H9 (cell line): Measurements from ENCODE around the gene DCAF10. TPM values are rescaled to one million over a fixed set of nuclear protein-coding genes. Genes with fewer than 3 reads are reported as not detected.

Experiments used
- DNase-seq: peaks from one replicate; pipeline ENCODE4 v3.0.0-alpha.2; 2017
- H2AFZ ChIP-seq: one replicate; pipeline ENCODE4 v1.6.1; 2013; ENCODE audit warnings: mild to moderate bottlenecking, low read length, control low read depth, moderate library complexity
- H2AK5ac ChIP-seq: 2 replicates; pipeline ENCODE4 v1.6.1; 2013; ENCODE audit warnings: low read length, control low read depth, mixed read lengths; ENCODE audit not compliant: insufficient read length
- H2BK120ac ChIP-seq: one replicate; pipeline ENCODE4 v1.6.1; 2013; ENCODE audit warnings: low read depth, mild to moderate bottlenecking, low read length, control low read depth, inconsistent platforms; ENCODE audit not compliant: poor library complexity, severe bottlenecking
- H2BK12ac ChIP-seq: 2 replicates; pipeline ENCODE4 v1.6.1; 2013; ENCODE audit warnings: low read length, control low read depth, mixed read lengths, low read depth; ENCODE audit not compliant: insufficient read length
- H2BK15ac ChIP-seq: 2 replicates; pipeline ENCODE4 v1.6.1; 2013; ENCODE audit warnings: low read depth, low read length, control low read depth
- H2BK20ac ChIP-seq: one replicate; pipeline ENCODE4 v1.6.1; 2013; ENCODE audit warnings: low read depth, mild to moderate bottlenecking, low read length, control low read depth, inconsistent platforms; ENCODE audit not compliant: poor library complexity, severe bottlenecking
- H2BK5ac ChIP-seq: 2 replicates; pipeline ENCODE4 v1.6.1; 2013; ENCODE audit warnings: low read length, control low read depth, mixed read lengths; ENCODE audit not compliant: insufficient read length
- H3K14ac ChIP-seq: 2 replicates; pipeline ENCODE4 v1.6.1; 2013; ENCODE audit warnings: low read length, control low read depth; ENCODE audit not compliant: insufficient read depth
- H3K18ac ChIP-seq: 2 replicates; pipeline ENCODE4 v1.6.1; 2013; ENCODE audit warnings: low read depth, mild to moderate bottlenecking, mixed read lengths, low read length, control low read depth; ENCODE audit not compliant: insufficient read length
- H3K23ac ChIP-seq: 2 replicates; pipeline ENCODE4 v1.6.1; 2013; ENCODE audit warnings: low read length, control low read depth, mixed read lengths, low read depth; ENCODE audit not compliant: insufficient read length
- H3K23me2 ChIP-seq: 2 replicates; pipeline ENCODE4 v1.6.1; 2013; ENCODE audit warnings: low read depth, mild to moderate bottlenecking, mixed read lengths, low read length, control low read depth; ENCODE audit not compliant: insufficient read length, poor library complexity, severe bottlenecking
- H3K27ac ChIP-seq: 2 replicates; pipeline ENCODE4 v1.5.1; 2013; ENCODE audit warnings: low read length, control low read depth, mixed read lengths, low read depth; ENCODE audit not compliant: insufficient read length
- H3K27me3 ChIP-seq: 2 replicates; pipeline ENCODE4 v1.6.1; 2013; ENCODE audit warnings: low read length, control low read depth, inconsistent platforms; ENCODE audit not compliant: insufficient read depth
- H3K4ac ChIP-seq: 2 replicates; pipeline ENCODE4 v1.6.1; 2013; ENCODE audit warnings: low read depth, mild to moderate bottlenecking, control low read depth, inconsistent platforms, low read length, moderate library complexity
- H3K4me1 ChIP-seq: 2 replicates; pipeline ENCODE4 v1.6.1; 2013; ENCODE audit warnings: low read length, control low read depth, inconsistent platforms; ENCODE audit not compliant: insufficient read depth
- H3K4me2 ChIP-seq: 2 replicates; pipeline ENCODE4 v1.6.1; 2013; ENCODE audit warnings: low read length, control low read depth, mixed read lengths; ENCODE audit not compliant: insufficient read length, insufficient read depth
- H3K56ac ChIP-seq: 2 replicates; pipeline ENCODE4 v1.6.1; 2013; ENCODE audit warnings: low read depth, mild to moderate bottlenecking, mixed read lengths, low read length, control low read depth; ENCODE audit not compliant: insufficient read length
- H3K79me1 ChIP-seq: 2 replicates; pipeline ENCODE4 v1.6.1; 2013; ENCODE audit warnings: low read depth, mild to moderate bottlenecking, moderate library complexity, low read length, control low read depth, inconsistent platforms; ENCODE audit not compliant: insufficient read depth, poor library complexity, severe bottlenecking
- H3K79me2 ChIP-seq: 2 replicates; pipeline ENCODE4 v1.6.1; 2013; ENCODE audit warnings: low read length, control low read depth, inconsistent platforms; ENCODE audit not compliant: insufficient read depth
- H3K9ac ChIP-seq: 2 replicates; pipeline ENCODE4 v1.6.1; 2013; ENCODE audit warnings: low read length, control low read depth, mixed read lengths; ENCODE audit not compliant: insufficient read length; ENCODE audit errors: extremely low read depth
- H3K9me3 ChIP-seq: one replicate; pipeline ENCODE4 v1.6.1; 2013; ENCODE audit warnings: low read depth, low read length, inconsistent platforms; ENCODE audit not compliant: control insufficient read depth
- H3T11ph ChIP-seq: one replicate; pipeline ENCODE4 v1.6.1; 2013; ENCODE audit warnings: mild to moderate bottlenecking, low read length, control low read depth, inconsistent platforms
- H4K20me1 ChIP-seq: one replicate; pipeline ENCODE4 v1.6.1; 2013; ENCODE audit not compliant: control insufficient read depth, insufficient read length, insufficient read depth
- H4K5ac ChIP-seq: 2 replicates; pipeline ENCODE4 v1.6.1; 2013; ENCODE audit warnings: low read depth, mild to moderate bottlenecking, mixed read lengths, low read length, control low read depth; ENCODE audit not compliant: insufficient read length
- H4K8ac ChIP-seq: replicated peaks from 2 replicates; pipeline ENCODE4 v1.6.1; 2013; ENCODE audit warnings: low read length, control low read depth, mixed read lengths, low read depth; ENCODE audit not compliant: insufficient read length
- H4K91ac ChIP-seq: 2 replicates; pipeline ENCODE4 v1.6.1; 2013; ENCODE audit warnings: low read depth, mild to moderate bottlenecking, moderate library complexity, mixed read lengths, low read length, control low read depth; ENCODE audit not compliant: insufficient read length
- H3K27ac Mint-ChIP-seq, 3 experiments: 2 replicates in 2 of 3; 3 replicates in 1 of 3; pipeline ENCODE4 v1.8.0; 2020 to 2021; ENCODE audit warnings: mixed read lengths in 3 of 3, mild to moderate bottlenecking in 1 of 3, moderate library complexity in 1 of 3
- H3K27me3 Mint-ChIP-seq: 2 replicates; pipeline ENCODE4 v1.8.0; 2021; ENCODE audit warnings: low read depth, mild to moderate bottlenecking, moderate library complexity, mixed read lengths
- H3K36me3 Mint-ChIP-seq, 3 experiments: 2 replicates in 2 of 3; 3 replicates in 1 of 3; pipeline ENCODE4 v1.8.0; 2020 to 2021; ENCODE audit warnings: low read depth in 3 of 3, mixed read lengths in 3 of 3; ENCODE audit not compliant: insufficient read depth in 1 of 3
- H3K4me1 Mint-ChIP-seq, 2 experiments: 2 replicates each; pipeline ENCODE4 v1.8.0; 2020; ENCODE audit warnings: mixed read lengths in 2 of 2
- H3K4me3 Mint-ChIP-seq, 2 experiments: 2 replicates in 1 of 2; 3 replicates in 1 of 2; pipeline ENCODE4 v1.8.0; 2020 to 2021; ENCODE audit warnings: mild to moderate bottlenecking in 2 of 2, mixed read lengths in 2 of 2, moderate library complexity in 1 of 2
- H3K9me3 Mint-ChIP-seq, 2 experiments: 2 replicates in 1 of 2; 3 replicates in 1 of 2; pipeline ENCODE4 v1.8.0; 2020; ENCODE audit warnings: mild to moderate bottlenecking in 2 of 2, mixed read lengths in 2 of 2, moderate library complexity in 1 of 2
- WGBS: extraction: QIAGEN DNeasy Blood & Tissue Kit; methylation state at CpG from one replicate; pipeline ENCODE4 v1.1.7; 2013; ENCODE audit warnings: missing lambda C conversion rate, low lambda C conversion rate, mixed read lengths; ENCODE audit not compliant: insufficient read length; ENCODE audit errors: extremely low coverage; 5-methylcytosine and 5-hydroxymethylcytosine counted together
- total RNA-seq: library from RNA; stranded (reverse); gene quantifications from 2 replicates; pipeline ENCODE4 v1.2.1, GENCODE V29; 2021
- TF ChIP-seq, protein P1 (sequence below): fragments of 200-600 bp; sonication (generic); conservative IDR thresholded peaks from 3 replicates; pipeline ENCODE4 v1.8.0; 2021; ENCODE audit warnings: antibody characterized with exemption, mild to moderate bottlenecking

DCAF10 gene
- total RNA-seq, 1 experiment from 2014 or later = 13.4 TPM

DNA sequence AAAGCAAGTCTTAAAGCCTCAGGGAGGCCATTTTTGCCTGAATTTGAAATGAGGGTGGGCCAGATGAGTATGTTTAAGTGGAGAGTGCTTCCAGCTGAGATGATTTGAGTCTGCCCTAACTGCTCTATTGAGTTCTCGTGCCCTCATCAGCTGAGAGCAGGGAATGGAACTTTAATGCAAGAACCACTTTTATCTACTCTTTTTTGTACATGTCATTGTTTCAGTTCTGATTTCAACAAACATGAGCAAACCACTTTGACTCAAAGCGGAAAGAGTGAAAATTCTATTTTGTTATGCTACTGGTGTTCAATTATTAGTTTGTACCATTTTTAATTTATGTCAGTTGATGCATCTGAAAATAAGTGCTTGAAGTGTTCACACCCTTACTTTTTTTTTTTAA, 35.8 kb downstream of the DCAF10 start:
- H3K4me3 Mint-ChIP-seq = no peak overlapping the region
- H3K79me1 ChIP-seq = no peaks in the 10 kb centered on the region
- H2AK5ac ChIP-seq = no peak overlapping the region
- no peaks in the 10 kb centered on the region for H3K23me2 ChIP-seq
- no peak overlapping the region for H2AFZ ChIP-seq
- H2BK12ac ChIP-seq = no peak overlapping the region
- 0 out of 7 replicates have a peak overlapping the region, but pooled peaks of 1 of the 3 experiments have one; percentile 33 for H3K27ac Mint-ChIP-seq
- no peak overlapping the region for H2BK20ac ChIP-seq
- no peak overlapping the region for H3K4ac ChIP-seq
- WGBS = no CpG with 5 or more reads among the region's 2 CpGs
- H3K4me2 ChIP-seq = no peak overlapping the region
- H3K23ac ChIP-seq = no peak overlapping the region
- no peak overlapping the region for H2BK5ac ChIP-seq
- no peak overlapping the region for H4K91ac ChIP-seq
- no peak overlapping the region for H3K27ac ChIP-seq
- DNase-seq = no peak
- no peaks in the 10 kb centered on the region for H3K27me3 Mint-ChIP-seq
- H3K27me3 ChIP-seq = no peaks in the 10 kb centered on the region; the same call in 1 of the 2 replicates
- H3K56ac ChIP-seq = no peak overlapping the region
- no peak overlapping the region for H3T11ph ChIP-seq
- H4K8ac ChIP-seq = no peak overlapping the region
- no peaks in the 10 kb centered on the region for H3K9me3 ChIP-seq
- H2BK120ac ChIP-seq = no peak overlapping the region
- TF ChIP-seq, protein P1, sequence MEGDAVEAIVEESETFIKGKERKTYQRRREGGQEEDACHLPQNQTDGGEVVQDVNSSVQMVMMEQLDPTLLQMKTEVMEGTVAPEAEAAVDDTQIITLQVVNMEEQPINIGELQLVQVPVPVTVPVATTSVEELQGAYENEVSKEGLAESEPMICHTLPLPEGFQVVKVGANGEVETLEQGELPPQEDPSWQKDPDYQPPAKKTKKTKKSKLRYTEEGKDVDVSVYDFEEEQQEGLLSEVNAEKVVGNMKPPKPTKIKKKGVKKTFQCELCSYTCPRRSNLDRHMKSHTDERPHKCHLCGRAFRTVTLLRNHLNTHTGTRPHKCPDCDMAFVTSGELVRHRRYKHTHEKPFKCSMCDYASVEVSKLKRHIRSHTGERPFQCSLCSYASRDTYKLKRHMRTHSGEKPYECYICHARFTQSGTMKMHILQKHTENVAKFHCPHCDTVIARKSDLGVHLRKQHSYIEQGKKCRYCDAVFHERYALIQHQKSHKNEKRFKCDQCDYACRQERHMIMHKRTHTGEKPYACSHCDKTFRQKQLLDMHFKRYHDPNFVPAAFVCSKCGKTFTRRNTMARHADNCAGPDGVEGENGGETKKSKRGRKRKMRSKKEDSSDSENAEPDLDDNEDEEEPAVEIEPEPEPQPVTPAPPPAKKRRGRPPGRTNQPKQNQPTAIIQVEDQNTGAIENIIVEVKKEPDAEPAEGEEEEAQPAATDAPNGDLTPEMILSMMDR = no peak
- no peak overlapping the region for H3K9ac ChIP-seq
- H3K14ac ChIP-seq = no peak overlapping the region
- no peaks in the 10 kb centered on the region for H4K20me1 ChIP-seq
- H3K4me1 Mint-ChIP-seq = no peaks in the 10 kb centered on the region
- H3K79me2 ChIP-seq = no peaks in the 10 kb centered on the region
- no peak overlapping the region for H2BK15ac ChIP-seq
- H3K9me3 Mint-ChIP-seq = no peaks in the 10 kb centered on the region
- no peak overlapping the region for H4K5ac ChIP-seq
- no peaks in the 10 kb centered on the region for H3K4me1 ChIP-seq
- no peak overlapping the region for H3K18ac ChIP-seq
- H3K36me3 Mint-ChIP-seq = peaks cover 0 to 2% (median 0%) of the 10 kb centered on the region in 3 experiments; a peak in 1 of 7 replicates
